Measurements from ENCODE around the gene PCDH9.
"Not testable (repeated sequence)": the region's sequence is repeated elsewhere in the genome, so short reads cannot be mapped to it uniquely, and the experiment has no call there.

PCDH9 gene

GRCh38 chr13:66914155-66914554 lies 316.0 kb downstream of the PCDH9 start:
- no peak for DNase-seq (ENCODE audit: low spot score)

GRCh38 chr13:66911411-66911939 lies 318.7 kb downstream of the PCDH9 start:
- DNase-seq (ENCODE audit: low spot score) = no peak

- no peak for DNase-seq (ENCODE audit: low spot score)
Measured at GRCh38 chr13:66899955-66900354, 330.2 kb downstream of the PCDH9 start.

- no peak for DNase-seq (ENCODE audit: low spot score)
Measured at GRCh38 chr13:66896933-66897332, 333.2 kb downstream of the PCDH9 start.

GRCh38 chr13:66895780-66896179 lies 334.4 kb downstream of the PCDH9 start:
- DNase-seq (ENCODE audit: low spot score) = no peak

- no peak for DNase-seq (ENCODE audit: low spot score)
Measured at GRCh38 chr13:66895320-66895719, 334.8 kb downstream of the PCDH9 start.

- no peak for DNase-seq (ENCODE audit: low spot score)
Measured at GRCh38 chr13:66888698-66889097, 341.4 kb downstream of the PCDH9 start.

- no peak for DNase-seq (ENCODE audit: low spot score)
Measured at GRCh38 chr13:66887088-66887487, 343.0 kb downstream of the PCDH9 start.

- DNase-seq (ENCODE audit: low spot score) = no peak
Measured at GRCh38 chr13:66886264-66886663, 343.9 kb downstream of the PCDH9 start.

- DNase-seq (ENCODE audit: low spot score) = not testable (repeated sequence)
Measured at GRCh38 chr13:66881170-66881569, 349.0 kb downstream of the PCDH9 start.

- DNase-seq (ENCODE audit: low spot score) = no peak
Measured at GRCh38 chr13:66879988-66880387, 350.1 kb downstream of the PCDH9 start.

GRCh38 chr13:66875264-66875663 lies 354.9 kb downstream of the PCDH9 start:
- DNase-seq (ENCODE audit: low spot score) = no peak

GRCh38 chr13:66864627-66865026 lies 365.5 kb downstream of the PCDH9 start:
- DNase-seq (ENCODE audit: low spot score) = no peak

- no peak for DNase-seq (ENCODE audit: low spot score)
Measured at GRCh38 chr13:66860878-66861417, 369.2 kb downstream of the PCDH9 start.

GRCh38 chr13:66859934-66860877 lies 369.9 kb downstream of the PCDH9 start:
- no peak for DNase-seq (ENCODE audit: low spot score)

GRCh38 chr13:66859078-66859477 lies 371.1 kb downstream of the PCDH9 start:
- DNase-seq (ENCODE audit: low spot score) = no peak

- DNase-seq (ENCODE audit: low spot score) = no peak
Measured at GRCh38 chr13:66858163-66858562, 372.0 kb downstream of the PCDH9 start.

GRCh38 chr13:66855131-66855530 lies 375.0 kb downstream of the PCDH9 start:
- no peak for DNase-seq (ENCODE audit: low spot score)

- DNase-seq (ENCODE audit: low spot score) = no peak
Measured at GRCh38 chr13:66853564-66853963, 376.6 kb downstream of the PCDH9 start.

- no peak for DNase-seq (ENCODE audit: low spot score)
Measured at GRCh38 chr13:66849706-66850105, 380.4 kb downstream of the PCDH9 start.

- no peak for DNase-seq (ENCODE audit: low spot score)
Measured at GRCh38 chr13:66847541-66847940, 382.6 kb downstream of the PCDH9 start.

- DNase-seq (ENCODE audit: low spot score) = no peak
Measured at GRCh38 chr13:66845393-66845792, 384.7 kb downstream of the PCDH9 start.

- no peak for DNase-seq (ENCODE audit: low spot score)
Measured at GRCh38 chr13:66844933-66845332, 385.2 kb downstream of the PCDH9 start.
